ENCODE results near the gene ZNF740. TPM values are rescaled to one million over a fixed set of nuclear protein-coding genes. Genes with fewer than 3 reads are reported as not detected.

ZNF740 gene
- total RNA-seq, 1 experiment from 2014 or later, result 49.7 TPM

- Histone ChIP-seq H3K4me3 (replicated peaks in 1 of 2; ENCODE audit: low read depth in 1 of 2, low read length in 2 of 2) (no peak overlapping the region), H3K27me3 (ENCODE audit: insufficient read depth, low read length) (no peaks in the 10 kb centered on the region), H3K36me3 (ENCODE audit: control insufficient read depth in 1 of 2, insufficient read depth in 2 of 2, low read length in 2 of 2) (peaks cover 45 to 52% of the 10 kb centered on the region in 2 experiments; a peak in 3 of 4 replicates), H4K20me1 (ENCODE audit: insufficient read depth) (no peaks in the 10 kb centered on the region), H3K79me2 (ENCODE audit: insufficient read depth, low read length) (peaks cover 34% of the 10 kb centered on the region), H3K9me3 (ENCODE audit: control insufficient read depth in 1 of 2, insufficient read depth in 1 of 2, low read depth in 1 of 2, low read length in 2 of 2) (no peaks in the 10 kb centered on the region), H3K9me2 (ENCODE audit: insufficient read depth) (no peaks in the 10 kb centered on the region), H2AFZ (ENCODE audit: low read depth, low read length, poor library complexity, severe bottlenecking) (no peak overlapping the region), H3K4me1 (ENCODE audit: control insufficient read depth in 1 of 2, insufficient read depth in 2 of 2, low read length in 2 of 2) (peaks cover 15 to 27% of the 10 kb centered on the region in 2 experiments), H3K27ac (ENCODE audit: low read depth, low read length) (no peak overlapping the region), H3K4me2 (ENCODE audit: low read length) (no peak overlapping the region), H3K9ac (ENCODE audit: low read length) (no peak overlapping the region)
- ChIA-PET POLR2A (no interaction called here), CTCF (no interaction called here), RAD21 (ENCODE audit: low non-redundant PET in 1 of 2, low total read pairs in 2 of 2, uncharacterized antibody in 2 of 2, unreplicated experiment in 2 of 2) (no interaction called here)
- BruUV-seq (replicated peaks), result no TSS peak
- no peak for DNase-seq (ENCODE audit: low read depth, low spot score)
- no peak for ATAC-seq
- TF ChIP-seq RAD21 (IDR thresholded peaks at IDR 0.05; ENCODE audit: low read depth) (no peak), POLR2A (IDR thresholded peaks at IDR 0.05; ENCODE audit: borderline replicate concordance, extremely low read depth, insufficient read depth, insufficient read length) (no peak), FOSL1 (IDR thresholded peaks at IDR 0.05; ENCODE audit: low read depth) (no peak), EGR1 (IDR thresholded peaks at IDR 0.05; ENCODE audit: low read depth) (no peak), CBX3 (IDR thresholded peaks at IDR 0.05; ENCODE audit: low read depth) (no peak), YY1 (IDR thresholded peaks at IDR 0.05; ENCODE audit: extremely low read depth, insufficient replicate concordance, low read depth, low read length) (no peak), ATF3 (IDR thresholded peaks at IDR 0.05) (no peak), ZBTB33 (IDR thresholded peaks at IDR 0.05; ENCODE audit: extremely low read depth, insufficient replicate concordance, low read length) (no peak), SP1 (IDR thresholded peaks at IDR 0.05; ENCODE audit: low read depth) (no peak), ELF1 (IDR thresholded peaks at IDR 0.05; ENCODE audit: borderline replicate concordance, low read depth) (no peak)
- TF ChIP-seq, protein P1, sequence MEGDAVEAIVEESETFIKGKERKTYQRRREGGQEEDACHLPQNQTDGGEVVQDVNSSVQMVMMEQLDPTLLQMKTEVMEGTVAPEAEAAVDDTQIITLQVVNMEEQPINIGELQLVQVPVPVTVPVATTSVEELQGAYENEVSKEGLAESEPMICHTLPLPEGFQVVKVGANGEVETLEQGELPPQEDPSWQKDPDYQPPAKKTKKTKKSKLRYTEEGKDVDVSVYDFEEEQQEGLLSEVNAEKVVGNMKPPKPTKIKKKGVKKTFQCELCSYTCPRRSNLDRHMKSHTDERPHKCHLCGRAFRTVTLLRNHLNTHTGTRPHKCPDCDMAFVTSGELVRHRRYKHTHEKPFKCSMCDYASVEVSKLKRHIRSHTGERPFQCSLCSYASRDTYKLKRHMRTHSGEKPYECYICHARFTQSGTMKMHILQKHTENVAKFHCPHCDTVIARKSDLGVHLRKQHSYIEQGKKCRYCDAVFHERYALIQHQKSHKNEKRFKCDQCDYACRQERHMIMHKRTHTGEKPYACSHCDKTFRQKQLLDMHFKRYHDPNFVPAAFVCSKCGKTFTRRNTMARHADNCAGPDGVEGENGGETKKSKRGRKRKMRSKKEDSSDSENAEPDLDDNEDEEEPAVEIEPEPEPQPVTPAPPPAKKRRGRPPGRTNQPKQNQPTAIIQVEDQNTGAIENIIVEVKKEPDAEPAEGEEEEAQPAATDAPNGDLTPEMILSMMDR (IDR thresholded peaks at IDR 0.05 in 2 of 3, conservative IDR thresholded peaks at IDR 0.05 in 1 of 3; ENCODE audit: borderline replicate concordance in 1 of 3, insufficient read depth in 1 of 3, low read depth in 2 of 3, low read length in 2 of 3), result no peak
- intact Hi-C loops (cut with micrococcal nuclease), result no loop called here
Observed at GRCh38 chr12:53182903-53183302, 2.4 kb downstream of the ZNF740 start.
